Measurements from ENCODE around the gene LAMA2. TPM values are rescaled to one million over a fixed set of nuclear protein-coding genes. Genes with fewer than 3 reads are reported as not detected.

LAMA2 gene
- total and polyA plus RNA-seq, 4 donors, result 6.0 to 86.5 (median 46.4) TPM

GRCh38 chr6:129253242-129253641 lies 370.3 kb downstream of the LAMA2 start:
- no peaks in the 10 kb centered on the region for H3K9me3 ChIP-seq (ENCODE audit: control insufficient read depth, low read length)
- ATAC-seq (ENCODE audit: low FRiP score), result no peak
- no peaks in the 10 kb centered on the region for H3K36me3 ChIP-seq (ENCODE audit: control insufficient read depth in 1 of 2, insufficient read depth in 2 of 2, low read length in 1 of 2)
- 71 to 74% methylated on average over 1 of the region's 1 CpG for WGBS, 2 donors
- H3K27me3 ChIP-seq (ENCODE audit: control insufficient read depth in 1 of 2, insufficient read depth in 2 of 2, low read length in 1 of 2), result no peaks in the 10 kb centered on the region
- no peak for DNase-seq
- intact Hi-C loops (cut with DNase I), result loop anchor here in 1 of 2 donors (10.0 kb wide), 2 partner anchors 448 to 528 kb away; no protein-coding TSS in a partner anchor
- no peak overlapping the region for H3K27ac ChIP-seq (ENCODE audit: low read depth in 1 of 2, low read length in 2 of 2)
- no peaks in the 10 kb centered on the region for H3K4me1 ChIP-seq (ENCODE audit: control insufficient read depth in 1 of 2, insufficient read depth in 2 of 2, low read length in 2 of 2)
- no peak overlapping the region for H3K4me3 ChIP-seq (ENCODE audit: low read length in 2 of 2)

- 79 to 81% methylated on average over 6 of the region's 6 CpGs for WGBS, 2 donors
Observed at GRCh38 chr6:129253727-129254126, 370.8 kb downstream of the LAMA2 start.

GRCh38 chr6:129257196-129257595 lies 374.3 kb downstream of the LAMA2 start:
- no peaks in the 10 kb centered on the region for H3K36me3 ChIP-seq (ENCODE audit: control insufficient read depth in 1 of 2, insufficient read depth in 2 of 2, low read length in 1 of 2)
- H3K27ac ChIP-seq (ENCODE audit: low read depth in 1 of 2, low read length in 2 of 2), result no peak overlapping the region
- intact Hi-C loops (cut with DNase I), result loop anchor here in 1 of 2 donors (10.0 kb wide), 2 partner anchors 452 to 532 kb away; no protein-coding TSS in a partner anchor

More at GRCh38 chr6:129253727-129254126, 370.8 kb downstream of the LAMA2 start:
- DNase-seq (no peak), ATAC-seq (ENCODE audit: low FRiP score) (no peak)
- H3K4me3 ChIP-seq (ENCODE audit: low read length in 2 of 2), result no peak overlapping the region
- H3K4me1 ChIP-seq (ENCODE audit: control insufficient read depth in 1 of 2, insufficient read depth in 2 of 2, low read length in 2 of 2), result no peaks in the 10 kb centered on the region
- no peaks in the 10 kb centered on the region for H3K27me3 ChIP-seq (ENCODE audit: control insufficient read depth in 1 of 2, insufficient read depth in 2 of 2, low read length in 1 of 2)
- no peak overlapping the region for H3K27ac ChIP-seq (ENCODE audit: low read depth in 1 of 2, low read length in 2 of 2)
- H3K9me3 ChIP-seq (ENCODE audit: control insufficient read depth, low read length), result no peaks in the 10 kb centered on the region
- H3K36me3 ChIP-seq (ENCODE audit: control insufficient read depth in 1 of 2, insufficient read depth in 2 of 2, low read length in 1 of 2), result no peaks in the 10 kb centered on the region
- intact Hi-C loops (cut with DNase I), result loop anchor here in 1 of 2 donors (10.0 kb wide), 2 partner anchors 449 to 529 kb away; no protein-coding TSS in a partner anchor

GRCh38 chr6:129262661-129263060 lies 379.7 kb downstream of the LAMA2 start:
- intact Hi-C loops (cut with DNase I), result no loop called here
- H3K27ac ChIP-seq (ENCODE audit: low read depth in 1 of 2, low read length in 2 of 2), result no peak overlapping the region
- H3K4me3 ChIP-seq (ENCODE audit: low read length in 2 of 2), result no peak overlapping the region
- no peaks in the 10 kb centered on the region for H3K36me3 ChIP-seq (ENCODE audit: control insufficient read depth in 1 of 2, insufficient read depth in 2 of 2, low read length in 1 of 2)
- no peak for DNase-seq
- no peak for ATAC-seq (ENCODE audit: low FRiP score)
- no peaks in the 10 kb centered on the region for H3K27me3 ChIP-seq (ENCODE audit: control insufficient read depth in 1 of 2, insufficient read depth in 2 of 2, low read length in 1 of 2)
- H3K9me3 ChIP-seq (ENCODE audit: control insufficient read depth, low read length), result no peaks in the 10 kb centered on the region
- WGBS, 2 donors, result 5 to 16% methylated on average over 1 of the region's 1 CpG
- H3K4me1 ChIP-seq (ENCODE audit: control insufficient read depth in 1 of 2, insufficient read depth in 2 of 2, low read length in 2 of 2), result no peaks in the 10 kb centered on the region

More at GRCh38 chr6:129257196-129257595, 374.3 kb downstream of the LAMA2 start:
- no peak for ATAC-seq (ENCODE audit: low FRiP score)
- DNase-seq, result no peak
- Histone ChIP-seq H3K4me1 (ENCODE audit: control insufficient read depth in 1 of 2, insufficient read depth in 2 of 2, low read length in 2 of 2) (no peaks in the 10 kb centered on the region), H3K4me3 (ENCODE audit: low read length in 2 of 2) (no peak overlapping the region), H3K27me3 (ENCODE audit: control insufficient read depth in 1 of 2, insufficient read depth in 2 of 2, low read length in 1 of 2) (no peaks in the 10 kb centered on the region), H3K9me3 (ENCODE audit: control insufficient read depth, low read length) (no peaks in the 10 kb centered on the region)

DNA sequence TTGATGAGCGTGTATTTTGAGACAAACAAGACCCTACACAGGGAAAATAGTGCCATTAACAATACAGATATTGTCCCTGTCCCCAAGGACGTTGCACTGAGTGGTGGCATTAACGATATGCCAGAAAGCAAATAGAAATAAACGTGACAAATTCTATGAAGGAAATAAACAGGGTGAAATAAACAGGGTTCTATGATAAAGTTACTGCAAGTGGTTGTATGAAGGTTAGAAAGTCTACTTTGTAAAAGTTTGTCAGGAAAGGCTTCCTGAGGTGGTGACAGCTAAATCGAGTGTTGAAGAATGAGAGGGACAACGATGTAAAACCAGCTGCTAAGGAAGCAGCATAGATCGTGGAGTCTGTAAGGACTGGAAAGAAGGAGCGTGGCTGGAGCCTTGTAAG lies 380.2 kb downstream of the LAMA2 start:
- Histone ChIP-seq H3K4me3 (ENCODE audit: low read length in 2 of 2) (no peak overlapping the region), H3K4me1 (ENCODE audit: control insufficient read depth in 1 of 2, insufficient read depth in 2 of 2, low read length in 2 of 2) (no peaks in the 10 kb centered on the region), H3K27me3 (ENCODE audit: control insufficient read depth in 1 of 2, insufficient read depth in 2 of 2, low read length in 1 of 2) (no peaks in the 10 kb centered on the region), H3K36me3 (ENCODE audit: control insufficient read depth in 1 of 2, insufficient read depth in 2 of 2, low read length in 1 of 2) (no peaks in the 10 kb centered on the region), H3K9me3 (ENCODE audit: control insufficient read depth, low read length) (no peaks in the 10 kb centered on the region), H3K27ac (ENCODE audit: low read depth in 1 of 2, low read length in 2 of 2) (no peak overlapping the region)
- ATAC-seq (ENCODE audit: low FRiP score), result no peak
- WGBS, 2 donors, result 55 to 69% methylated on average over 8 of the region's 8 CpGs
- intact Hi-C loops (cut with DNase I), result no loop called here
- DNase-seq, result no peak

DNA sequence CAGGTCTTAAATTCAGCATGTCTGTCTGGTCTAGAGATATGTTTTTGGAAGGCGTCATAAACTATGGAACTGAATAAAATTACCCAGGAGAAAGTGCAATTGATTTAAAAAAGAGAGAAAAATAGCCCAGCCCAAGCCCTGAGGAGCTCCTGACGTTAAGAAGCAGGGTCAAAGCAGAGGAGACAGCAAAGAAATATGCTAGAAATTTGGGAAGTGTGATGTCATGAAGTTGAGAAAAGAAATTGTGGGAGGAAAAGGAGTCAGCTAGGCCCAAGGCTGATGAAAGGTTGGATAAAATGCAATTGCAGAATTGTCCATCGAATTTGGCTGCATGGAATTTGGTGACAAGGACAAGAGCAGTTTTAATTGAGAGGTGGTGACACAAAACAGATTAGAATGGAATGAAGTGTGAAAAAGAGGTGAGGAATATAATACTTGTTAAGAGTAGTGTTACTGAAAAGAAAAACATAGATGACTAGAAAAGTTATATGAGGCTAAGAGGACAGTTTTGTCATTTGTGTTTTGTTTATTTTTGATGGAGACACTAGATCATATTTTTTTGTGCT lies 381.6 kb downstream of the LAMA2 start:
- 43 to 44% methylated on average over 3 of the region's 3 CpGs for WGBS, 2 donors

GRCh38 chr6:129267028-129267427 lies 384.1 kb downstream of the LAMA2 start:
- H3K36me3 ChIP-seq (ENCODE audit: control insufficient read depth in 1 of 2, insufficient read depth in 2 of 2, low read length in 1 of 2), result no peaks in the 10 kb centered on the region
- H3K4me1 ChIP-seq (ENCODE audit: control insufficient read depth in 1 of 2, insufficient read depth in 2 of 2, low read length in 2 of 2), result no peaks in the 10 kb centered on the region
- no peak overlapping the region for H3K27ac ChIP-seq (ENCODE audit: low read depth in 1 of 2, low read length in 2 of 2)
- no peak for ATAC-seq (ENCODE audit: low FRiP score)
- no peak for DNase-seq
- WGBS, 2 donors, result 69 to 80% methylated on average over 5 of the region's 5 CpGs
- no peaks in the 10 kb centered on the region for H3K27me3 ChIP-seq (ENCODE audit: control insufficient read depth in 1 of 2, insufficient read depth in 2 of 2, low read length in 1 of 2)
- no peaks in the 10 kb centered on the region for H3K9me3 ChIP-seq (ENCODE audit: control insufficient read depth, low read length)
- intact Hi-C loops (cut with DNase I), result no loop called here
- no peak overlapping the region for H3K4me3 ChIP-seq (ENCODE audit: low read length in 2 of 2)

More for the DNA sequence above, 381.6 kb downstream of the LAMA2 start:
- no peaks in the 10 kb centered on the region for H3K4me1 ChIP-seq (ENCODE audit: control insufficient read depth in 1 of 2, insufficient read depth in 2 of 2, low read length in 2 of 2)
- no peak overlapping the region for H3K4me3 ChIP-seq (ENCODE audit: low read length in 2 of 2)
- no peaks in the 10 kb centered on the region for H3K27me3 ChIP-seq (ENCODE audit: control insufficient read depth in 1 of 2, insufficient read depth in 2 of 2, low read length in 1 of 2)
- ATAC-seq (ENCODE audit: low FRiP score) (no peak), DNase-seq (no peak)
- no peaks in the 10 kb centered on the region for H3K36me3 ChIP-seq (ENCODE audit: control insufficient read depth in 1 of 2, insufficient read depth in 2 of 2, low read length in 1 of 2)
- intact Hi-C loops (cut with DNase I), result no loop called here
- no peak overlapping the region for H3K27ac ChIP-seq (ENCODE audit: low read depth in 1 of 2, low read length in 2 of 2)
- H3K9me3 ChIP-seq (ENCODE audit: control insufficient read depth, low read length), result no peaks in the 10 kb centered on the region

DNA sequence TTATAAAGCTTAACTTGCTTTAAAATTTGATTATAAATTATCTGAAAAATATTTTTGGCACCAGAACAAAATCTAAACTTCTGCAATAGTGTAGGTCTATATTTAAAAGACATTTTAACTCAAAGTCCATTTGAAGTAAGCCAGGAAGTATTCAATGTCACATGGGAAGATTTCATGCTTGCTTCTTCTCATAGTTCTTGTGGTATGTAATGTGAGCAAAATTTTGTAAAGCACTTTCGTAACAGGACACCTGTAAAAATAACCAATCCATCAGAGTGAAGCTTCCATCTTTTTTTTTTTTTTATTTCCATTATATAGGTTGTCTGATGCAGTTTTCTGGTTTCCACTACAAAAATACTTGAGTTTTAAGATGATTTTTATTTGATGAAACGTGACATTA lies 386.1 kb downstream of the LAMA2 start:
- H3K27ac ChIP-seq (ENCODE audit: low read depth in 1 of 2, low read length in 2 of 2), result no peak overlapping the region
- intact Hi-C loops (cut with DNase I), result no loop called here
- DNase-seq, result no peak
- H3K36me3 ChIP-seq (ENCODE audit: control insufficient read depth in 1 of 2, insufficient read depth in 2 of 2, low read length in 1 of 2), result no peaks in the 10 kb centered on the region
- H3K4me3 ChIP-seq (ENCODE audit: low read length in 2 of 2), result no peak overlapping the region
- 93 to 95% methylated on average over 2 of the region's 2 CpGs for whole genome bisulfite sequencing, 2 donors
- no peaks in the 10 kb centered on the region for H3K4me1 ChIP-seq (ENCODE audit: control insufficient read depth in 1 of 2, insufficient read depth in 2 of 2, low read length in 2 of 2)
- H3K27me3 ChIP-seq (ENCODE audit: control insufficient read depth in 1 of 2, insufficient read depth in 2 of 2, low read length in 1 of 2), result no peaks in the 10 kb centered on the region
- ATAC-seq (ENCODE audit: low FRiP score), result no peak
- no peaks in the 10 kb centered on the region for H3K9me3 ChIP-seq (ENCODE audit: control insufficient read depth, low read length)

DNA sequence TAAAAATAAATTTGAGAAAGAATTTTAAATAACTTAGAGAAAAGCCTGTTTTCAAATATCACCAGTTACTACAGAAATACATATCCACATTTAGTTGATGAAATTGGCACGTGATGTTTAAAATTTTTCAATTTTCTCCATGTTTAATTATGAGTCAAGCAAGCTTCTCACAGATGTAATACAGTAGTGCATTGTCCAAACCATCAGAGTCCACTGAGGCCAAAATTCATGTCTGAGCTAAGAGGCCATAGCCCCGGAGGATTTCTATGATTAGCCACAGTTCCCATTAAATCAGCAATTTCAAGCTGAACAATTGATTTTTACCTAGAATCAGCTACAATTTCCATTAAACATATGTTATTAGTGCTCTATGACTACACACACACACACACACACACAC lies 387.0 kb downstream of the LAMA2 start:
- Histone ChIP-seq H3K4me1 (ENCODE audit: control insufficient read depth in 1 of 2, insufficient read depth in 2 of 2, low read length in 2 of 2) (no peaks in the 10 kb centered on the region), H3K36me3 (ENCODE audit: control insufficient read depth in 1 of 2, insufficient read depth in 2 of 2, low read length in 1 of 2) (no peaks in the 10 kb centered on the region), H3K4me3 (ENCODE audit: low read length in 2 of 2) (no peak overlapping the region), H3K9me3 (ENCODE audit: control insufficient read depth, low read length) (no peaks in the 10 kb centered on the region), H3K27me3 (ENCODE audit: control insufficient read depth in 1 of 2, insufficient read depth in 2 of 2, low read length in 1 of 2) (no peaks in the 10 kb centered on the region), H3K27ac (ENCODE audit: low read depth in 1 of 2, low read length in 2 of 2) (no peak overlapping the region)
- intact Hi-C loops (cut with DNase I), result no loop called here
- ATAC-seq (ENCODE audit: low FRiP score) (no peak), DNase-seq (no peak)
- WGBS, 2 donors, result 89 to 95% methylated on average over 2 of the region's 2 CpGs
